HepG2 (cell line): ENCODE measurements around the gene PKP3. TPM values are rescaled to one million over a fixed set of nuclear protein-coding genes. Genes with fewer than 3 reads are reported as not detected.

Experiments
- ASH2L ChIP-seq: fragments of 300-600, 200-600 bp; sonication (generic); IDR thresholded peaks from 2 replicates; pipeline ENCODE4 v1.7.0; 2017; ENCODE audit warnings: low read depth, mild to moderate bottlenecking, moderate library complexity, mixed read lengths, low read length; ENCODE audit not compliant: insufficient read length
- ATF7 ChIP-seq, 2 experiments: fragments of 450-650 bp in 1 of 2; sonication (generic) in 1 of 2; formaldehyde crosslinking in 1 of 2; IDR thresholded peaks; 2 replicates each; pipeline versions ENCODE4 v1.4.0 to v1.6.1; 2016 to 2020; ENCODE audit warnings: antibody characterized with exemption in 1 of 2, mild to moderate bottlenecking in 1 of 2, missing genetic modification reagents in 1 of 2
- FOXC1 ChIP-seq: sonication (generic); formaldehyde crosslinking; IDR thresholded peaks from 2 replicates; pipeline ENCODE4 v1.8.0; 2022; ENCODE audit warnings: mild to moderate bottlenecking, missing genetic modification reagents, borderline replicate concordance
- NR1H2 ChIP-seq: sonication (generic); formaldehyde crosslinking; IDR thresholded peaks from 2 replicates; pipeline ENCODE4 v1.8.1; 2022; ENCODE audit warnings: low read depth, missing genetic modification reagents, borderline replicate concordance
- PAXIP1 ChIP-seq: sonication (generic); formaldehyde crosslinking; conservative IDR thresholded peaks from 2 replicates; pipeline ENCODE4 v1.4.0; 2020; ENCODE audit warnings: mild to moderate bottlenecking, missing genetic modification reagents, moderate library complexity
- PCBP2 ChIP-seq: fragments of 200-400 bp; formaldehyde crosslinking; optimal IDR thresholded peaks from 2 replicates; pipeline ENCODE3; 2018; ENCODE audit warnings: low read length, low read depth; ENCODE audit not compliant: poor library complexity, severe bottlenecking
- PHF8 ChIP-seq: sonication (generic); formaldehyde crosslinking; IDR thresholded peaks from 2 replicates; pipeline ENCODE4 v1.5.0; 2020; ENCODE audit warnings: missing genetic modification reagents
- TAF1 ChIP-seq: sonication (generic); formaldehyde crosslinking; IDR thresholded peaks from 2 replicates; pipeline ENCODE4 v1.4.0; 2020; ENCODE audit warnings: missing genetic modification reagents
- TBX3 ChIP-seq: fragments of 450-650 bp; IDR thresholded peaks from 2 replicates; pipeline ENCODE4 v1.6.1; 2017; ENCODE audit warnings: antibody characterized with exemption, mild to moderate bottlenecking, inconsistent platforms, borderline replicate concordance
- XRCC5 ChIP-seq: fragments of 200-400 bp; formaldehyde crosslinking; optimal IDR thresholded peaks from 2 replicates; pipeline ENCODE3; 2017; ENCODE audit warnings: mild to moderate bottlenecking, low read length
- ZBTB3 ChIP-seq: sonication (generic); formaldehyde crosslinking; IDR thresholded peaks from 2 replicates; pipeline ENCODE4 v1.4.0; 2020; ENCODE audit warnings: low read depth, mild to moderate bottlenecking, moderate library complexity, missing genetic modification reagents, borderline replicate concordance
- ZNF121 ChIP-seq: sonication (generic); formaldehyde crosslinking; IDR thresholded peaks from 2 replicates; pipeline ENCODE4 v1.5.0; 2020; ENCODE audit warnings: mild to moderate bottlenecking, missing genetic modification reagents
- polyA plus RNA-seq, 8 experiments: library from polyadenylated mRNA; depleted of rRNA in 3 of 8; stranded (reverse) in 7 of 8; unstranded in 1 of 8; fragments of >200 nt; fragmentation: Illumina TruSeq in 4 of 8; extraction: Trizol in 4 of 8; gene quantifications; 2 replicates each; pipeline versions ENCODE4 v1.2.1 to v1.2.3, GENCODE V29; 2011 to 2016; ENCODE audit warnings: low read depth in 4 of 8, missing spikeins in 1 of 8, mixed read lengths in 1 of 8; ENCODE audit not compliant: insufficient read depth in 1 of 8
- total RNA-seq, 5 experiments: library from RNA; depleted of rRNA; stranded (reverse); fragments of >200 nt; fragmentation: Illumina TruSeq; extraction: Trizol; gene quantifications; 2 replicates each; pipeline ENCODE4 v1.2.3, GENCODE V29; 2016; ENCODE audit warnings: low read depth in 1 of 5
- TF ChIP-seq, protein P1 (sequence below): sonication (generic); formaldehyde crosslinking; IDR thresholded peaks from 2 replicates; pipeline ENCODE4 v1.9.0; 2021; ENCODE audit warnings: missing genetic modification reagents, borderline replicate concordance
- TF ChIP-seq, protein P2 (sequence below): sonication (generic); formaldehyde crosslinking; IDR thresholded peaks from 2 replicates; pipeline ENCODE4 v1.8.1; 2023; ENCODE audit warnings: missing genetic modification reagents, inconsistent platforms, borderline replicate concordance
- TF ChIP-seq, protein P3 (sequence below): sonication (generic); formaldehyde crosslinking; IDR thresholded peaks from 2 replicates; pipeline ENCODE4 v1.5.1; 2020; ENCODE audit warnings: missing genetic modification reagents, mild to moderate bottlenecking, borderline replicate concordance
- TF ChIP-seq, protein P4 (sequence below): sonication (generic); formaldehyde crosslinking; IDR thresholded peaks from 2 replicates; pipeline ENCODE4 v1.4.0; 2020; ENCODE audit warnings: missing genetic modification reagents

The PKP3 gene
- total and polyA plus RNA-seq, 2 of the 13 experiments (the other 11 are each of a cell fraction or from before 2014, with no cell fraction given): 18.0 to 28.7 TPM

DNA sequence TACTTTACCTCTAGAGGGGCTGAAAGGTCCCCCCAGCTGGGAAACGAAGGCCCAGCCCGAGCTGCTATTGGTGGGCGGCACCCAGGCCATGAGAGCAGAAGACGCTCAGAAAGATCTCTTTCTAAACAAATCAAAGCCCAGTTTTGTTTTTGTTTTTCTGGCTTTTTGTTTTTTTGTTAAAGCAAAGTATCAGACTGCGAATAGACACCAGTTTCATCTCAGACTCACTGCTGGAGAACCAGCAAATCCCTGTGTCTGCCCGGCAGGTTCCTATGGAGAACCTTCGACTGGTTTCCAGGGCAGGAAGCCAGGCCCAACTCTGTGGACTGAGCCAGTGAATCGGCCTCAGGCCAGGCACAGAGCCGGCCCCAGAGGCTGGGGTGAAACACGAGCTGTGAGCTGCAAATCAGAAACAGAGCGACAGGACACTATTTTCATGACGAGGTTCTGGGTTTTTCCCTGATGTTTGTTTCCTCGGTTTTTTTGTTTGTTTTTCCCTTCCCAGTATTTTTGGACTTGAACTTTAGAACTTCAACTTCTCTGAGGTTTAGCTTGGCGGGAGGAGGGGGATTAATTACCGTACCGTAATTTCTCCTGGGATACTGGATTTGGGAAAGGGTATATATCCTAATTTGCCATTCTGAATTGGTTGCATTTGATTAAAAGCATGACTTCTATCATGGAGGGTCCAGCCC is 40.7 kb upstream of the PKP3 start (continued):
- TF ChIP-seq, protein P1, sequence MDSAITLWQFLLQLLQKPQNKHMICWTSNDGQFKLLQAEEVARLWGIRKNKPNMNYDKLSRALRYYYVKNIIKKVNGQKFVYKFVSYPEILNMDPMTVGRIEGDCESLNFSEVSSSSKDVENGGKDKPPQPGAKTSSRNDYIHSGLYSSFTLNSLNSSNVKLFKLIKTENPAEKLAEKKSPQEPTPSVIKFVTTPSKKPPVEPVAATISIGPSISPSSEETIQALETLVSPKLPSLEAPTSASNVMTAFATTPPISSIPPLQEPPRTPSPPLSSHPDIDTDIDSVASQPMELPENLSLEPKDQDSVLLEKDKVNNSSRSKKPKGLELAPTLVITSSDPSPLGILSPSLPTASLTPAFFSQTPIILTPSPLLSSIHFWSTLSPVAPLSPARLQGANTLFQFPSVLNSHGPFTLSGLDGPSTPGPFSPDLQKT (CRISPR knock-in tag): no peak
- TF ChIP-seq FOXC1 (CRISPR knock-in tag): peak; percentile 81; the same call in 1 of the 2 replicates
- no peak for TF ChIP-seq TBX3
- TF ChIP-seq ZNF121 (CRISPR knock-in tag): peak; percentile 73
- no peak for TF ChIP-seq PCBP2
- TF ChIP-seq TAF1 (CRISPR knock-in tag): peak; percentile 58; the same call in 1 of the 2 replicates
- TF ChIP-seq, protein P2, sequence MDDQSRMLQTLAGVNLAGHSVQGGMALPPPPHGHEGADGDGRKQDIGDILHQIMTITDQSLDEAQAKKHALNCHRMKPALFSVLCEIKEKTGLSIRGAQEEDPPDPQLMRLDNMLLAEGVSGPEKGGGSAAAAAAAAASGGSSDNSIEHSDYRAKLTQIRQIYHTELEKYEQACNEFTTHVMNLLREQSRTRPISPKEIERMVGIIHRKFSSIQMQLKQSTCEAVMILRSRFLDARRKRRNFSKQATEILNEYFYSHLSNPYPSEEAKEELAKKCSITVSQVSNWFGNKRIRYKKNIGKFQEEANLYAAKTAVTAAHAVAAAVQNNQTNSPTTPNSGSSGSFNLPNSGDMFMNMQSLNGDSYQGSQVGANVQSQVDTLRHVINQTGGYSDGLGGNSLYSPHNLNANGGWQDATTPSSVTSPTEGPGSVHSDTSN (CRISPR knock-in tag): no peak
- peak; percentile 75 for TF ChIP-seq PAXIP1 (CRISPR knock-in tag)
- TF ChIP-seq, protein P3, sequence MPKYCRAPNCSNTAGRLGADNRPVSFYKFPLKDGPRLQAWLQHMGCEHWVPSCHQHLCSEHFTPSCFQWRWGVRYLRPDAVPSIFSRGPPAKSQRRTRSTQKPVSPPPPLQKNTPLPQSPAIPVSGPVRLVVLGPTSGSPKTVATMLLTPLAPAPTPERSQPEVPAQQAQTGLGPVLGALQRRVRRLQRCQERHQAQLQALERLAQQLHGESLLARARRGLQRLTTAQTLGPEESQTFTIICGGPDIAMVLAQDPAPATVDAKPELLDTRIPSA (CRISPR knock-in tag): no peak
- TF ChIP-seq XRCC5: peak; percentile 55
- no peak for TF ChIP-seq ATF7 (IDR thresholded peaks at IDR 0.05)
- TF ChIP-seq ATF7 (CRISPR knock-in tag; IDR thresholded peaks at IDR 0.05): no peak
- peak; percentile 55 for TF ChIP-seq PHF8 (CRISPR knock-in tag)
- no peak for TF ChIP-seq ZBTB3 (CRISPR knock-in tag)
- TF ChIP-seq, protein P4, sequence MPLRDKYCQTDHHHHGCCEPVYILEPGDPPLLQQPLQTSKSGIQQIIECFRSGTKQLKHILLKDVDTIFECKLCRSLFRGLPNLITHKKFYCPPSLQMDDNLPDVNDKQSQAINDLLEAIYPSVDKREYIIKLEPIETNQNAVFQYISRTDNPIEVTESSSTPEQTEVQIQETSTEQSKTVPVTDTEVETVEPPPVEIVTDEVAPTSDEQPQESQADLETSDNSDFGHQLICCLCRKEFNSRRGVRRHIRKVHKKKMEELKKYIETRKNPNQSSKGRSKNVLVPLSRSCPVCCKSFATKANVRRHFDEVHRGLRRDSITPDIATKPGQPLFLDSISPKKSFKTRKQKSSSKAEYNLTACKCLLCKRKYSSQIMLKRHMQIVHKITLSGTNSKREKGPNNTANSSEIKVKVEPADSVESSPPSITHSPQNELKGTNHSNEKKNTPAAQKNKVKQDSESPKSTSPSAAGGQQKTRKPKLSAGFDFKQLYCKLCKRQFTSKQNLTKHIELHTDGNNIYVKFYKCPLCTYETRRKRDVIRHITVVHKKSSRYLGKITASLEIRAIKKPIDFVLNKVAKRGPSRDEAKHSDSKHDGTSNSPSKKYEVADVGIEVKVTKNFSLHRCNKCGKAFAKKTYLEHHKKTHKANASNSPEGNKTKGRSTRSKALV (CRISPR knock-in tag): no peak
- TF ChIP-seq NR1H2 (CRISPR knock-in tag): no peak
- peak; percentile 84 for TF ChIP-seq ASH2L
